Ovary (tissue), 3 donors: ENCODE measurements around the gene TAB3.

Source experiments
- EP300 ChIP-seq: sonication (generic); formaldehyde crosslinking; IDR thresholded peaks from one replicate; pipeline ENCODE4 v1.6.1; 2017; ENCODE audit warnings: antibody characterized with exemption
- POLR2A ChIP-seq: fragments of 450-650 bp; IDR thresholded peaks from one replicate; pipeline ENCODE4 v1.6.1; 2017; ENCODE audit warnings: antibody characterized with exemption, mild to moderate bottlenecking, moderate library complexity
- TF ChIP-seq, protein P1 (sequence below), 3 donors: fragments of 450-650 bp in 2 of 3; fragments of 200-600 bp in 1 of 3; IDR thresholded peaks; one replicate each; pipeline versions ENCODE4 v1.5.1 to v1.8.0; 2016 to 2022; ENCODE audit warnings: antibody characterized with exemption in 3 of 3, mild to moderate bottlenecking in 1 of 3
- donor health status: DM: no; HTN: no; CAD: no.

DNA sequence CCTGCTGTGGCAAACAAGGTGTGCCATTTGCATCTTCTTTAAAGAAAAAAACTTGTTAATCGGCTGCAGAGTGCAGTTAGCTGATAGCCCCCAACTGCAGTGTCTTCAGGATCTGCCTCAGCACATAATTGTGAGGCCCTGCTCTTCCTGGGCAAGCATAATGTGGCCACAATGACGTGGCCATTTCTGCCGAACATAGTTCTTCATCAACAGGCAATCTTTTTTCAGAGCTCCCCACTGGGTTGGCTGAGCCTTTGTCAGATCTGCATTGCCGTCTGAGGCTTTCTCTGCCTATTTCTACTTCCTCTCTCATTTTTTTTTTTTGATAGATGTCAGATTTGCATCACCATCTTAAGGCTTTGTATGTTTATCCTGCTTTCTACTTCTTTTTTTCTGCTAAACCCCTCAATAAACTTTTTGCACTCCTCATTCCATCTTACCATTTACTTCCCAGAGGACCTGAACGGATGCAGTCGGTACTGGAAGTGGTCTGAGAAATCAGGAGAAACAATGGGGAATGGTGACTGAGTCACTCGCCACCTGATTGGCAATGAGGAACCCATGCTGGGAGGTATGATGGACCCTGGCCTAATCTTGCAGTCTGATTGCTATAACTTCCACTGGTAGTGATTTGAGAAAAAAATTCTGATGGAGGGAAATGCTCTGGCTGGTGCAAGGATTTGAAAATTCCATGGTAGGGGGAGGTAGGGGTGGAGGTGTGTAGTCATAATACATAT is 21.2 kb upstream of the TAB3 start:
- no peak for TF ChIP-seq POLR2A
- TF ChIP-seq, protein P1, sequence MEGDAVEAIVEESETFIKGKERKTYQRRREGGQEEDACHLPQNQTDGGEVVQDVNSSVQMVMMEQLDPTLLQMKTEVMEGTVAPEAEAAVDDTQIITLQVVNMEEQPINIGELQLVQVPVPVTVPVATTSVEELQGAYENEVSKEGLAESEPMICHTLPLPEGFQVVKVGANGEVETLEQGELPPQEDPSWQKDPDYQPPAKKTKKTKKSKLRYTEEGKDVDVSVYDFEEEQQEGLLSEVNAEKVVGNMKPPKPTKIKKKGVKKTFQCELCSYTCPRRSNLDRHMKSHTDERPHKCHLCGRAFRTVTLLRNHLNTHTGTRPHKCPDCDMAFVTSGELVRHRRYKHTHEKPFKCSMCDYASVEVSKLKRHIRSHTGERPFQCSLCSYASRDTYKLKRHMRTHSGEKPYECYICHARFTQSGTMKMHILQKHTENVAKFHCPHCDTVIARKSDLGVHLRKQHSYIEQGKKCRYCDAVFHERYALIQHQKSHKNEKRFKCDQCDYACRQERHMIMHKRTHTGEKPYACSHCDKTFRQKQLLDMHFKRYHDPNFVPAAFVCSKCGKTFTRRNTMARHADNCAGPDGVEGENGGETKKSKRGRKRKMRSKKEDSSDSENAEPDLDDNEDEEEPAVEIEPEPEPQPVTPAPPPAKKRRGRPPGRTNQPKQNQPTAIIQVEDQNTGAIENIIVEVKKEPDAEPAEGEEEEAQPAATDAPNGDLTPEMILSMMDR (IDR thresholded peaks at IDR 0.05), result no peak
- TF ChIP-seq EP300, result no peak
